T47D (cell line): ENCODE data around the gene UHRF2.
"Not testable (repeated sequence)": the region's sequence is repeated elsewhere in the genome, so short reads cannot be mapped to it uniquely, and the experiment has no call there.

Experiments used
- DNase-seq, 2 experiments: peaks; one replicate each; pipeline versions ENCODE4 v3.0.0 to v3.0.0-alpha.2; 2011 to 2012; ENCODE audit warnings: low read depth in 1 of 2, low spot score in 1 of 2
- JUND ChIP-seq: IDR thresholded peaks from 2 replicates; pipeline ENCODE4 v1.6.1; 2012; ENCODE audit warnings: low read depth
- in situ Hi-C: cut with HindIII; loops from 2 replicates; pipeline ENCODE4 v1.10.0; 2016; ENCODE audit warnings: low sequenced_read_pairs, low pct_unique_long_range_greater_than_20kb

UHRF2 gene

DNA sequence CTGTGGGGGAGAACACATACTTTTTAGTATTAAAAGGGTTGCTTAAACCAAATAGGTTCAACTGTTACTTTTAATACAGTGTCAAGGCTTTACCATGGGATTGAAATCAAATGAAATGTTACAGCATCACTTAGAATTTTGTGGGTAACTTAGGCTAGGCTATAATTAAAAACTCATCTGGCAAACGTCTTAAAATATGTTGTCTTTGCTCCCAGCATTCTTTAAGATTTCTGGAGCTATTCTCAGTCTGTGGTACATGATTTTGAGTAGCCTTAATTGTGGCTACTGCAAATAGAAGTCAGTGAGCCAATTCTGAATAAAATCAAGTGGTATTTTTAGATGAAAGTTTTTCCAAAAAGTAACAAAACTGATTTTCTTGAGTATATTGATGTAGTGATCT, 30.7 kb downstream of the UHRF2 start:
- in situ Hi-C loops = no loop called here
- no peak for TF ChIP-seq JUND
- DNase-seq = no peak

DNA sequence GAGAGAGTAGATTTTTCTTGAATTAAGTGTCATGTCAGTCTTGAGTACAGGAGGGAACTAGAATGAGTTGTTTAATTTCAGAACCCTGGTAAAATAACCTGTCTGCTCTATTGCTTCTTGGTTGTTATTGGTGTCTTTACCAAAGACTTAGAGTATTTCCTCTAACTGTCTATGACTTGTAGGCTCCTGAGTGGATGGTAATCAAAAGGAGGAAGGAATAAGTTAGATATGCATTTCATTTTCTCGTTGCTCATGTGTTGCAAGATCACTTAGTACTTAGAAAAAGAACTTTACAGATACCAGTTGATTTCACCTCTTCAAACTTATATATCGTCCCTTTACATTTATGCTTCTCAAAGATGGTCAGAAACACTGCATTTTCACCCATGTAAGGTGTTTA, 31.1 kb downstream of the UHRF2 start:
- no peak for TF ChIP-seq JUND
- in situ Hi-C loops = no loop called here
- no peak for DNase-seq

DNA sequence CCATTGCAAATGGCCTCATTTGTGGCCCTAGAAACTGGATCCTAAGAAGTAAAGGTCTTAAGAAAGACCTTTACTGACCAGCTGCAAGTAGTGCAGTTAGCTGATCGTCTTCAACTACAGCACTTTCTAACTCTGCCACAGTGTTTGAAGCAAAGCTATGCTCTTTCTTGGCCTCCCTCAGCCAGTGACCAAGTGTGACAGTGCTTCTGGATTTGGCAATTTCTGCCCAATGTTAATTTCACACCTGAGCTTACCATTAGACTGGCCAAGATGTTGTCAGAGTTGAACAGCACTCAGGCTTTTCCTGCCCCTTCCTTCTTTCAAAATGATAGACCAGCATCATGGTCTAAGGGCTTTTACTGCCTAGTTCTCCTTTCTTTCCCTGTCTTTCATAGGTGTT, 36.1 kb downstream of the UHRF2 start:
- no peak for TF ChIP-seq JUND
- DNase-seq = no peak
- in situ Hi-C loops = no loop called here

DNA sequence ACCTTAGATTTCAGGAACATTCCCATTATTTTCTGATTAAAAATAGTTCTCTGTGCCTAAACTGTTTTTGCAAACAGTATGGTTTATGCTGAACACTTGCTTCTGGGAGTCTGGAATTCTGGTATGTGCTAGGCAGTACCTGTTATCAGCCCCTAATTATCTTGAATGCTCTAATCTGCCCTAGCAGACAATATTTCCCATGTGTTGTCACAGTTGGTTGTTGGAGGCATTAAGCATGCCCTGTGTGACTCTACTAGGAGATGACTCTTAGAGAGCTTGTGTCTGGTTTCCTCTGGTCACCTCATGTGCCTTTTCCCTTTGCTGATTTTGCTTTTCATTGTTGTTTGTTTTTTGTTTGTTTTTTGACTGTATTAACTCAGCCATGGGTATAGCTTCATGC, 36.6 kb downstream of the UHRF2 start:
- no peak for DNase-seq

DNA sequence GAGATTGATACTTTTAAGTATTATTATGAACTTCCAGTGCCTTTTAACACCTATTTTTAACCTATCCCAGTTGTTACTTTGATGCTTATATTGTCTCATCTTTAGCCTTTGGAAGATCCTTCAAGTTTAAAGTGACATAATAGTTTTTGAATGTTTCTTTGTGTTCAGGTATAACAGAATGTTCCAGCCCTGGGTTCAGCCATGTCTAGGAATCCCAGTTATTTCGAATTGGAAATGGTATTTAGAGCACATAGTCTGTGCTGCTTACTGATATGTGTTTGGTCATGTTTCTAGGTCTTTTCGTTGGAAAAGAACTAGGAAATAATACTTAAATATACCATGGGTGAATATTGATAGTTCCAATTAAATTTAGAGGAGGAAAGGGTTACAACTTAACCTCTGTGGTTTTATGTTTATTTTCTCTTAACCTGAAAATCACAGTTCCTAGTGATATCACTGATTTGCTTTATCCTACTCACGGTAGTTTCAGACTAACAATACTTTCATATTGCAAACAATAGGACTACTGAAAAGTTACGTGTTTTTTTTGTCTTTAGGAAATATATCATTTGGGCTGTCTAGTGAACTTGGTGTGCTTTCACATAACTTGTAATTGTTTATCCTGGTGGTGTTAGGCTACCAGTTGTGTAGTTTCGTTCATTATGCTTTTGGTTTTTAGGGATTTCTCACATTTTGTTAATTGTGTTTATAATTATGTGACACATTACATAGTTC, 37.8 kb downstream of the UHRF2 start:
- in situ Hi-C loops = no loop called here
- DNase-seq = no peak
- no peak for TF ChIP-seq JUND

More for the DNA sequence above, 36.6 kb downstream of the UHRF2 start:
- in situ Hi-C loops = no loop called here
- TF ChIP-seq JUND = no peak

DNA sequence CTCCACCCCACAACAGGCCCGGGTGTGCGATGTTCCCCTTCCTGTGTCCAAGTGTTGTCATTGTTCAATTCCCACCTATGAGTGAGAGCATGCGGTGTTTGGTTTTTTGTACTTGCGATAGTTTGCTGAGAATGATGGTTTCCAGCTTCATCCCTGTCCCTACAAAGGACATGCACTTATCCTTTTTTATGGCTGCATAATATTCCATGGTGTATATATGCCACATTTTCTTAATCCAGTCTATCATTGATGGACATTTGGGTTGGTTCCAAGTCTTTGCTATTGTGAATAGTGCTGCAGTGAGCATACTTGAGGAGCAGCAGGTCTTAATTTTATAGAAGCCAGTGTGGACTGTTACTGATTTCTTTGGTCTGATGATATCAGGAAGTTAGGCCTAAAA, 42.3 kb downstream of the UHRF2 start:
- in situ Hi-C loops = not testable (repeated sequence)

DNA sequence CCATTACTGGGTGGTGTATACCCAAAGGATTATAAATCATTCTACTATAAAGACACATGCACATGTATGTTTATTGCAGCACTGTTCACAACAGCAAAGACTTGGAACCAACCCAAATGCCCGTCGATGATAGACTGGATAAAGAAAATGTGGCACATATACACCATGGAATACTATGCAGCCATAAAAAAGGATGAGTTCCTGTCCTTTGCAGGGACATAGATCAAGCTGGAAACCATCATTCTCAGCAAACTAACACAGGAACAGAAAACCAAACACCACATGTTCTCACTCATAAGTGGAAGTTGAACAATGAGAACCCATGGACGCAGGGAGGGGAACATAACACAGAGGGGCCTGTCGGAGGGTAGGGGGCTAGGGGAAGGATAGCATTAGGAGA, 45.7 kb downstream of the UHRF2 start:
- in situ Hi-C loops = not testable (repeated sequence)

More for the DNA sequence above, 42.3 kb downstream of the UHRF2 start:
- DNase-seq = not testable (repeated sequence)

DNA sequence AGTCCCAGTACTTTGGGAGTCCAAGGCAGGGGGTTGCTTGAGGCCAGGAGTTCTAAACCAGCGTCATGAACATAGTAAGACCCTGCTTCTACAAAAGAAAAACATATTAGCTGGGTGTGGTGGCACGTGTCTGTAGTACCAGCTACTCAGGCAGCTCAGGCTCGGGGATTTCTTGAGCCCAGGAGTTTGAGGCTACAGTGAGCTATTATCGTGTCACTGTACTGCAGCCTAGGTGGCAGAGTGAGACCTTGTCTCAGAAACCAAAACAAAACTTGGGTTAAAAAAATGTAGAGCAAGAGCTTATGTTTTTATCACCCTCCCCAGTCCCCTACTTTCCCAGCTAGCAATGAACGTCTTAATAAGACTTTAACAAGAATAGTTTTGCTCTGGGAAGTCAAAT, 46.7 kb downstream of the UHRF2 start:
- TF ChIP-seq JUND = no peak
- in situ Hi-C loops = no loop called here
- DNase-seq = no peak

More for the DNA sequence above, 45.7 kb downstream of the UHRF2 start:
- DNase-seq = not testable (repeated sequence)

DNA sequence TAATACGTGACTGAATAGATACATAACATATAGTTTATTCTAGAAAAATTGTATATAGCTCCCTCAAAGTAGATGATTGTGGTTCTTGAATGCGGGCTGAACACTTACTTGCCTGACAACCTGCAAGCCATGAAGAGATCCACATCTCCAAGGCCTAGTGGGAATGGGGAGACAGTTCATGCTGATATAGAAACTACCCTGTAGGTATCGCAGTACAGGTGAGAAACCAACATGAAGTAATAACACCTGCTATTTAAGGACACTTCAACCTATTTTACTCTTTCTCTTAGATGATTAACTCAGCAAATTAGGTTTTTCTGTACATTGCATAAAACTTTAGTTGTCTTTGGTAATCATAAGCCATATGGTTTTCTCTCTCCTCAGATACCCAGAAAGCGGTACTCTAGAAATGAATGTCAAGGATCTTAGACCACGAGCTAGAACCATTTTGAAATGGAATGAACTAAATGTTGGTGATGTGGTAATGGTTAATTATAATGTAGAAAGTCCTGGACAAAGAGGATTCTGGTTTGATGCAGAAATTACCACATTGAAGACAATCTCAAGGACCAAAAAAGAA, 47.3 kb downstream of the UHRF2 start:
- DNase-seq = no peak
- in situ Hi-C loops = no loop called here
- TF ChIP-seq JUND = no peak

DNA sequence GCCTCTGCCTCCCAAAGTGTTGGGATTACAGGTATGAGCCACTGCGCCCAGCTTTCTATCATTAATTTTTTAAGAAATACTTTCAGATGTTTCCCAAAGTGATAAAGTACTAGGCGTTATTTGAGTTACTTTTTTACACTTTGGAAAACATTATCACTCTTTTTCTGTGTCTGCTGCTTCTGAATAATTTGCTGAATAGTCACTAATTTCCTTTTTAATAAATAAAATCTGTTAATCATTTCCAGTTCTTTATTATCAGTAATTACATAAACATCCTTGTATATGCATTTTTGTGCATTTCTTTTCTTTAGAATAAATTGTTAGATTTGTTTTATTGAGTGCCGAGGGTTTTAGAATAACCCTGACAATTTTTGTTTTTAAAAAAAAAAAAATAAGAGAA, 48.6 kb downstream of the UHRF2 start:
- in situ Hi-C loops = no loop called here
- no peak for DNase-seq
- no peak for TF ChIP-seq JUND

DNA sequence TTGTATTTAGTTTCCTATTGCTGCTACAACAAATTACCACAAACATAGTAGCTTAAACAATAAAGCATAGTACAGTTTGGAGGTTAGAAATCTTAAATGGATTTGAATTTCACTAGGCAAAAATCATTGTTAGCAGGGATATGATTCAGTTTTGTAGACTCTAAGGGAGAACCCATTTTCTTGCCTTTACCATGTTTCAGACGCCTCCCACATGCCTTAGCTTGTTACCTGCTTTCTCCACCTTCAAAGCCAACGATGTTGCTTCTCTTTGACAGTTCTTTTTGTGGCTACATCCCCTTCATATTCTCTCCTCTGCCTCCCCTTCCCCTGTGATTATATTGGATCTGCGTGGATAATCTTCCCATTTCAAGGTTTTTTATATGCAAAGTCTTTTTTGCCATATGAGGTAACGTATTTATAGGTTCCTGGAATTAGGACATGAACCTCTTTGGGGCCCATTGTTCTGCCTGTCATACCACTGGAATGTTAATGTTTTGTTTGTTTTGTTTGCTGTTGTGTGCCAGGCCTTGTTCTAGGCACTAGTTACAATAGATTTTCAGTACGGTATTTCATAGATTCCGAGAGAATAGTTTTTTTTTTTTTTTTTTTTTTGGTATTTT, 54.1 kb downstream of the UHRF2 start:
- in situ Hi-C loops = no loop called here
- DNase-seq = peak in 1 of 2 experiments; percentile 11
- no peak for TF ChIP-seq JUND

DNA sequence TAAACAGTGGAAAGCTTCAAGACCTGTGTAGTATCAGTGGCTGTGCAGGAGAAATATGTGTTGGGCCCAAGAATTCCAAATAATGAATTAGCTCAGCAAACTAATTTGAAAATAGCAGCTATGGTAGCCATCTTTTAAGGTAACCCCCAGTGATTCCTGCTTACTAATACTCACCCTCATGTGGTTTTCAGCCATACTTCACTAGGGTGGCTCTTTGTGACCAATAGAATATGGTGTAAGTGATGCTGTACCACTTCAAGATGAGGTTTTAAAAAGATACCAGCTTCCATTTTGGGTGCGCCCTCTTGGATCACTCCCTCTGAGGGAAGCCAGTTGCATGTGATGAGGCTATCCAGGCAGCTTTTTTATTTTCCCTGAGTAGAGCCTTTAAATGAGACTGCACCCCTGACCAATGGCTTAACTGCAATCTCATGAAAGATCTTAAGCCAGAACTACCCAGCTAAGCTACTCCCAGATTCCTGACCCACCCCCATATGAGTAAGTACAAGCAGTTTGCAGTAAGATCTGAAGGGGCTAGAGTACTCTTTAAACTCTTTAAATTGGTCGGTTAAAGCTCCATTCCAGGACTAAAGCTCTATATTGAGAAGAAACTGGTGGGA, 58.3 kb downstream of the UHRF2 start:
- TF ChIP-seq JUND = no peak
- in situ Hi-C loops = no loop called here

DNA sequence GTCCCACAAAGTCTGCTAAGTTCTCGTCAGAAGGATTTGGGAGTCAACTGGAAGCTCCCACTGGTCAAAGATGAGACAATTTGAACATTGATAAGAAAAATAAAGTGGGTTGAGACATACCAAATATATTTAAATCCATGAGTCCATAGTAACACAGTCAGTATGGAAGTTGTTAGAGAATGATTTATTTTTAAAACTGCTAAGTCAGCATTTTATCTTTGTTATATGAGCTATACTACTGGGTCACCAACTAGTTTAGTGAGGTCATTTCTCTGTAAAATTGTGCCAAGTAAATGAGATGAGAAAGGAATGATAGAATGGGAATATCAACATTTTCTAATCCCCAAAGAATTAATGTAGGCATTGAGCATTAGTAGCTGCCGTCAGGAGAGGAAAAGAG, 60.2 kb downstream of the UHRF2 start:
- TF ChIP-seq JUND = no peak
- in situ Hi-C loops = no loop called here
- DNase-seq = no peak

More for the DNA sequence above, 58.3 kb downstream of the UHRF2 start:
- DNase-seq = no peak
